IMR-90 (cell line): ENCODE measurements around the gene MPL.

Experiments
- CEBPB ChIP-seq: IDR thresholded peaks from 2 replicates; pipeline ENCODE4 v1.6.1; 2012; ENCODE audit warnings: low read depth, low read length, improper control_type of control experiment
- CTCF ChIP-seq: conservative IDR thresholded peaks from 2 replicates; pipeline ENCODE4 v1.5.1; 2012; ENCODE audit warnings: mild to moderate bottlenecking, low read depth, low read length, improper control_type of control experiment
- ELK1 ChIP-seq: fragments of 150-350 bp; IDR thresholded peaks from 2 replicates; pipeline ENCODE4 v1.6.1; 2016; ENCODE audit warnings: low read depth, mild to moderate bottlenecking, low read length, moderate library complexity, borderline replicate concordance
- FOS ChIP-seq: fragments of 150-350 bp; IDR thresholded peaks from 2 replicates; pipeline ENCODE4 v1.6.1; 2016; ENCODE audit warnings: low read depth, low read length
- MAFK ChIP-seq: IDR thresholded peaks from 2 replicates; pipeline ENCODE4 v1.6.1; 2012; ENCODE audit warnings: low read depth, low read length, improper control_type of control experiment
- MAZ ChIP-seq: IDR thresholded peaks from 2 replicates; pipeline ENCODE4 v1.6.1; 2012; ENCODE audit warnings: low read depth, mild to moderate bottlenecking, low read length, improper control_type of control experiment, moderate library complexity, borderline replicate concordance
- MXI1 ChIP-seq: IDR thresholded peaks from 2 replicates; pipeline ENCODE4 v1.6.1; 2012; ENCODE audit warnings: low read depth, mild to moderate bottlenecking, low read length, moderate library complexity, borderline replicate concordance
- NFE2L2 ChIP-seq: fragments of 150-350 bp; IDR thresholded peaks from 2 replicates; pipeline ENCODE4 v1.6.1; 2016; ENCODE audit warnings: low read depth, mild to moderate bottlenecking, low read length
- POLR2A ChIP-seq: IDR thresholded peaks from 2 replicates; pipeline ENCODE4 v1.6.1; 2012; ENCODE audit warnings: mild to moderate bottlenecking, low read depth, low read length
- RAD21 ChIP-seq: IDR thresholded peaks from 2 replicates; pipeline ENCODE4 v1.6.1; 2012; ENCODE audit warnings: low read length, improper control_type of control experiment
- RCOR1 ChIP-seq: IDR thresholded peaks from 2 replicates; pipeline ENCODE4 v1.6.1; 2012; ENCODE audit warnings: mild to moderate bottlenecking, low read length, improper control_type of control experiment; ENCODE audit not compliant: insufficient replicate concordance
- SMC3 ChIP-seq: fragments of 150-350 bp; IDR thresholded peaks from 2 replicates; pipeline ENCODE4 v1.6.1; 2016; ENCODE audit warnings: low read depth, mild to moderate bottlenecking, antibody characterized with exemption, low read length, moderate library complexity
- TF ChIP-seq, protein P1 (sequence below): fragments of 150-350 bp; IDR thresholded peaks from 2 replicates; pipeline ENCODE4 v1.6.1; 2017; ENCODE audit warnings: mild to moderate bottlenecking, antibody characterized with exemption, low read length, low read depth

- TF ChIP-seq CEBPB (no peak), RCOR1 (no peak), CTCF (no peak), MAZ (no peak), POLR2A (no peak), NFE2L2 (no peak), SMC3 (no peak), MAFK (no peak), MXI1 (no peak), ELK1 (no peak), FOS (no peak), RAD21 (no peak)
- TF ChIP-seq, protein P1, sequence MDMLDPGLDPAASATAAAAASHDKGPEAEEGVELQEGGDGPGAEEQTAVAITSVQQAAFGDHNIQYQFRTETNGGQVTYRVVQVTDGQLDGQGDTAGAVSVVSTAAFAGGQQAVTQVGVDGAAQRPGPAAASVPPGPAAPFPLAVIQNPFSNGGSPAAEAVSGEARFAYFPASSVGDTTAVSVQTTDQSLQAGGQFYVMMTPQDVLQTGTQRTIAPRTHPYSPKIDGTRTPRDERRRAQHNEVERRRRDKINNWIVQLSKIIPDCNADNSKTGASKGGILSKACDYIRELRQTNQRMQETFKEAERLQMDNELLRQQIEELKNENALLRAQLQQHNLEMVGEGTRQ = no peak
Observed at GRCh38 chr1:43346636-43347035, 9.0 kb downstream of the MPL start.
